ENCODE measurements around the gene TSPYL6. TPM values are rescaled to one million over a fixed set of nuclear protein-coding genes. Genes with fewer than 3 reads are reported as not detected.

The TSPYL6 gene
- total RNA-seq, 1 donor from 2014 or later = not detected

DNA sequence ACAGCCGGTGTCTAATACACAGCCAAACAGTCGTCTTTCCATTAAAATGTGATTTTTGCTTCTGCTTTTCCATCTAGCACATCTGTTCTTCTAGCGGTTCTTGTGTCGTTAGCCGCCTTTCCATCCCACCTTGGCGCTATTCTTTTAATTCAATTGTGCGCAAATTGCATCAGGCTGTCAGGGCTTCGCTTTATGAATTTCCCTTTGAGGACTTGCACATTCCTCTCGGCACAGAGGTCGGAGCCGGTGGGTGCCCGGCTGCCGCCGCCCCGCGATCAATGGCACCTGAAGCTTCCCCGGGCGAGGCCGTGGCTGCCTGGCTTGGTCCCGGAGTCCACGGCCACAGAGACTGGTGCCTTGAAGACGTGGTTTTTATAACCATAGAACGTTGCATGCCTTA lies 33.9 kb upstream of the TSPYL6 start:
- no peaks in the 10 kb centered on the region for H3K36me3 Mint-ChIP-seq (ENCODE audit: low read depth, unreplicated experiment)
- Histone ChIP-seq H2AFZ (ENCODE audit: low read depth, low read length) (peak overlapping the region; percentile 35), H3K79me2 (ENCODE audit: insufficient read depth, low read length) (no peaks in the 10 kb centered on the region), H3K27ac (ENCODE audit: low read depth, low read length) (no peak overlapping the region), H3K36me3 (ENCODE audit: insufficient read depth, low read length) (no peaks in the 10 kb centered on the region), H4K20me1 (ENCODE audit: insufficient read depth, low read length) (no peaks in the 10 kb centered on the region), H3K4me3 (ENCODE audit: insufficient read depth, low read depth, low read length) (peak overlapping the region; percentile 38), H3K27me3 (ENCODE audit: insufficient read depth, low read length) (peaks cover 11% of the 10 kb centered on the region), H3K4me1 (ENCODE audit: insufficient read depth, low read length) (no peaks in the 10 kb centered on the region), H3K9me3 (ENCODE audit: insufficient read depth, low read depth, low read length) (no peaks in the 10 kb centered on the region), H3K9ac (ENCODE audit: low read length) (peak overlapping the region; percentile 15), H3K4me2 (ENCODE audit: low read length) (peak overlapping the region; percentile 70)
- no peak overlapping the region for H3K27ac Mint-ChIP-seq (ENCODE audit: unreplicated experiment)
- FAIRE-seq (no peak), DNase-seq (ENCODE audit: low read depth) (no peak)
- no peak overlapping the region for H3K4me3 Mint-ChIP-seq (ENCODE audit: unreplicated experiment)
- TF ChIP-seq EZH2 (IDR thresholded peaks at IDR 0.05; ENCODE audit: insufficient read depth, low read length) = peak; percentile 32
- TF ChIP-seq, protein P1, sequence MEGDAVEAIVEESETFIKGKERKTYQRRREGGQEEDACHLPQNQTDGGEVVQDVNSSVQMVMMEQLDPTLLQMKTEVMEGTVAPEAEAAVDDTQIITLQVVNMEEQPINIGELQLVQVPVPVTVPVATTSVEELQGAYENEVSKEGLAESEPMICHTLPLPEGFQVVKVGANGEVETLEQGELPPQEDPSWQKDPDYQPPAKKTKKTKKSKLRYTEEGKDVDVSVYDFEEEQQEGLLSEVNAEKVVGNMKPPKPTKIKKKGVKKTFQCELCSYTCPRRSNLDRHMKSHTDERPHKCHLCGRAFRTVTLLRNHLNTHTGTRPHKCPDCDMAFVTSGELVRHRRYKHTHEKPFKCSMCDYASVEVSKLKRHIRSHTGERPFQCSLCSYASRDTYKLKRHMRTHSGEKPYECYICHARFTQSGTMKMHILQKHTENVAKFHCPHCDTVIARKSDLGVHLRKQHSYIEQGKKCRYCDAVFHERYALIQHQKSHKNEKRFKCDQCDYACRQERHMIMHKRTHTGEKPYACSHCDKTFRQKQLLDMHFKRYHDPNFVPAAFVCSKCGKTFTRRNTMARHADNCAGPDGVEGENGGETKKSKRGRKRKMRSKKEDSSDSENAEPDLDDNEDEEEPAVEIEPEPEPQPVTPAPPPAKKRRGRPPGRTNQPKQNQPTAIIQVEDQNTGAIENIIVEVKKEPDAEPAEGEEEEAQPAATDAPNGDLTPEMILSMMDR (IDR thresholded peaks at IDR 0.05; ENCODE audit: insufficient read depth, low read depth, low read length) = no peak
- peaks cover 17% of the 10 kb centered on the region for H3K27me3 Mint-ChIP-seq (ENCODE audit: low read depth, unreplicated experiment)
- H3K9me3 Mint-ChIP-seq (ENCODE audit: unreplicated experiment) = no peaks in the 10 kb centered on the region
- no peaks in the 10 kb centered on the region for H3K4me1 Mint-ChIP-seq (ENCODE audit: low read depth, unreplicated experiment)

DNA sequence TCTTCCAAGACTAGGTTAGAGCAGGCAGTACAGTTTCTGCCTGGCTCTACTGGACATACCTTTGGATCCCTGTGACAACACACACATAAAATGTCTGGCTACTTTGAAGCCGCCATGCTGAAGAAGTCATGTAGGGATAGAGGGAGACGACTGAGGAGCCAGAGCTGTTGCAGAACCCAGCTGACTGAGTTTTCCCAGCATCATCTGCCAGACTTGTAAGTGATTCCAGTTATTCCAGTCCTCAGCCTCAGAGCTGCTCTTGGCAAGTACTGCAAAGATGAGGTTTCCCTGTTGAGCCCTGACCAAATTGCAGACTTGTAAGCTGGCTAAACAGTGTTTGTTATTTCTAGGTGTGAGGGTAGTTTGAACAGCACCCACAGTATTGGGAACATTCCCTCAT lies 31.5 kb upstream of the TSPYL6 start:
- Histone ChIP-seq H4K20me1 (ENCODE audit: insufficient read depth, low read length) (no peaks in the 10 kb centered on the region), H3K36me3 (ENCODE audit: insufficient read depth, low read length) (no peaks in the 10 kb centered on the region), H3K27me3 (ENCODE audit: insufficient read depth, low read length) (peaks cover 11% of the 10 kb centered on the region), H3K27ac (ENCODE audit: low read depth, low read length) (no peak overlapping the region), H3K9me3 (ENCODE audit: insufficient read depth, low read depth, low read length) (no peaks in the 10 kb centered on the region), H3K79me2 (ENCODE audit: insufficient read depth, low read length) (no peaks in the 10 kb centered on the region), H3K4me1 (ENCODE audit: insufficient read depth, low read length) (no peaks in the 10 kb centered on the region), H2AFZ (ENCODE audit: low read depth, low read length) (no peak overlapping the region), H3K9ac (ENCODE audit: low read length) (no peak overlapping the region), H3K4me2 (ENCODE audit: low read length) (no peak overlapping the region), H3K4me3 (ENCODE audit: insufficient read depth, low read depth, low read length) (no peak overlapping the region)
- no peak overlapping the region for H3K4me3 Mint-ChIP-seq (ENCODE audit: unreplicated experiment)
- peaks cover 17% of the 10 kb centered on the region for H3K27me3 Mint-ChIP-seq (ENCODE audit: low read depth, unreplicated experiment)
- peak; percentile 44 for DNase-seq (ENCODE audit: low read depth)
- no peak for FAIRE-seq
- TF ChIP-seq, protein P1 (IDR thresholded peaks at IDR 0.05; ENCODE audit: insufficient read depth, low read depth, low read length) = no peak
- no peak for TF ChIP-seq EZH2 (IDR thresholded peaks at IDR 0.05; ENCODE audit: insufficient read depth, low read length)
- H3K27ac Mint-ChIP-seq (ENCODE audit: unreplicated experiment) = no peak overlapping the region
- no peaks in the 10 kb centered on the region for H3K9me3 Mint-ChIP-seq (ENCODE audit: unreplicated experiment)
- no peaks in the 10 kb centered on the region for H3K4me1 Mint-ChIP-seq (ENCODE audit: low read depth, unreplicated experiment)
- no peaks in the 10 kb centered on the region for H3K36me3 Mint-ChIP-seq (ENCODE audit: low read depth, unreplicated experiment)

DNA sequence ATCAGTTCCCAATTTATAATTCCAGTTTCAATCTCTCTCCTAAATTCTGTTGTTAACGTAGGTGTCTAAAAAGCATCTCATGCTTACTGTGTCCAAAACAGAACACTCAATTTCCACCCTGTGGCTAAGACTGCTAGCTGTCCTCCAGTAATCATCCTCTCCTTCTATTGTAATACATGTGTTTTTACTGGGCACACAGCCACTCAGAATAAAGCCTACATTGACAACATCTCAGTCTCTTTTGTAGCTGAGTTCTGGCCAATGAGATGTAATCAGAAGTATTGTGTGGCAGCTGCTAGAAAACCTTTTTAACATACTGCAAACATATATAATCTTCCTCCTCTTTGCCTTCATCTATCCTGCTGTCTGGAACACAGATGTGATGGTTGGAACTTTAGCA lies 29.4 kb upstream of the TSPYL6 start:
- Histone ChIP-seq H3K27me3 (ENCODE audit: insufficient read depth, low read length) (peaks cover 11% of the 10 kb centered on the region), H3K9ac (ENCODE audit: low read length) (no peak overlapping the region), H3K36me3 (ENCODE audit: insufficient read depth, low read length) (no peaks in the 10 kb centered on the region), H2AFZ (ENCODE audit: low read depth, low read length) (no peak overlapping the region), H3K79me2 (ENCODE audit: insufficient read depth, low read length) (no peaks in the 10 kb centered on the region), H3K27ac (ENCODE audit: low read depth, low read length) (no peak overlapping the region), H3K4me2 (ENCODE audit: low read length) (no peak overlapping the region), H4K20me1 (ENCODE audit: insufficient read depth, low read length) (no peaks in the 10 kb centered on the region), H3K4me3 (ENCODE audit: insufficient read depth, low read depth, low read length) (no peak overlapping the region), H3K9me3 (ENCODE audit: insufficient read depth, low read depth, low read length) (no peaks in the 10 kb centered on the region), H3K4me1 (ENCODE audit: insufficient read depth, low read length) (no peaks in the 10 kb centered on the region)
- FAIRE-seq (no peak), DNase-seq (ENCODE audit: low read depth) (no peak)
- Mint-ChIP-seq H3K36me3 (ENCODE audit: low read depth, unreplicated experiment) (no peaks in the 10 kb centered on the region), H3K4me1 (ENCODE audit: low read depth, unreplicated experiment) (no peaks in the 10 kb centered on the region), H3K27ac (ENCODE audit: unreplicated experiment) (no peak overlapping the region), H3K4me3 (ENCODE audit: unreplicated experiment) (no peak overlapping the region), H3K27me3 (ENCODE audit: low read depth, unreplicated experiment) (peaks cover 5% of the 10 kb centered on the region), H3K9me3 (ENCODE audit: unreplicated experiment) (no peaks in the 10 kb centered on the region)
- TF ChIP-seq, protein P1 (IDR thresholded peaks at IDR 0.05; ENCODE audit: insufficient read depth, low read depth, low read length) = no peak
